Glutamatergic neuron (in vitro differentiated cells): ENCODE results near the gene PRX. TPM values are rescaled to one million over a fixed set of nuclear protein-coding genes. Genes with fewer than 3 reads are reported as not detected.

Experiments
- DNase-seq: peaks from one replicate; pipeline ENCODE4 v3.0.0; 2022
- H3K27ac Mint-ChIP-seq: one replicate; pipeline ENCODE4 v1.8.0; 2020; ENCODE audit warnings: mild to moderate bottlenecking, mixed read lengths, inconsistent platforms; ENCODE audit not compliant: unreplicated experiment
- H3K27me3 Mint-ChIP-seq: one replicate; pipeline ENCODE4 v1.8.0; 2020; ENCODE audit warnings: mild to moderate bottlenecking, moderate library complexity, mixed read lengths, inconsistent platforms; ENCODE audit not compliant: unreplicated experiment
- H3K36me3 Mint-ChIP-seq: one replicate; pipeline ENCODE4 v1.8.0; 2020; ENCODE audit warnings: mild to moderate bottlenecking, mixed read lengths, inconsistent platforms; ENCODE audit not compliant: unreplicated experiment
- H3K4me1 Mint-ChIP-seq: one replicate; pipeline ENCODE4 v1.8.0; 2020; ENCODE audit warnings: mild to moderate bottlenecking, low read depth, mixed read lengths, inconsistent platforms; ENCODE audit not compliant: unreplicated experiment
- H3K4me3 Mint-ChIP-seq: one replicate; pipeline ENCODE4 v1.8.0; 2020; ENCODE audit warnings: mild to moderate bottlenecking, mixed read lengths, inconsistent platforms; ENCODE audit not compliant: unreplicated experiment
- H3K9me3 Mint-ChIP-seq: one replicate; pipeline ENCODE4 v1.8.0; 2020; ENCODE audit warnings: mild to moderate bottlenecking, moderate library complexity, mixed read lengths, inconsistent platforms; ENCODE audit not compliant: unreplicated experiment
- CTCF ChIP-seq: fragments of 200-600 bp; sonication (generic); IDR thresholded peaks from one replicate; pipeline ENCODE4 v1.5.0; 2021; ENCODE audit not compliant: partially characterized antibody, unreplicated experiment
- microRNA-seq: library from miRNA; unstranded; fragments of <30 nt; microRNA quantifications from one replicate; pipeline ENCODE4, GENCODE V29; 2020; ENCODE audit not compliant: unreplicated experiment
- total RNA-seq: library from RNA; stranded (reverse); fragmentation: NEBNext Ultra II Directional; extraction: Animal tissue kit (Norgen Biotek cat#: 25700); gene quantifications from one replicate; pipeline ENCODE4 v1.2.1, GENCODE V29; 2021; ENCODE audit not compliant: unreplicated experiment

The PRX gene
- total RNA-seq, 1 donor from 2014 or later: 4.7 TPM

GRCh38 chr19:40348961-40349507 lies 64.1 kb downstream of the PRX start:
- Mint-ChIP-seq H3K27me3 (peaks cover 5% of the 10 kb centered on the region), H3K4me3 (peak overlapping the region; percentile 100), H3K27ac (peak overlapping the region; percentile 100), H3K36me3 (peaks cover 5% of the 10 kb centered on the region), H3K4me1 (peaks cover 6% of the 10 kb centered on the region), H3K9me3 (peaks cover 14% of the 10 kb centered on the region)
- no peak for DNase-seq
- TF ChIP-seq CTCF: no peak

GRCh38 chr19:40348125-40348913 lies 64.9 kb downstream of the PRX start, which contains the start of the genes C19orf47 and PLD3:
Gene C19orf47 (minus strand): TSS chr19:40348397. CDS start chr19:40341857, 6,540 bp downstream.
Gene PLD3 (plus strand): TSS chr19:40348695. CDS start chr19:40366484, 17,789 bp downstream.
- peaks cover 5% of the 10 kb centered on the region for H3K27me3 Mint-ChIP-seq
- DNase-seq: peak; percentile 99
- TF ChIP-seq CTCF: no peak
- H3K4me3 Mint-ChIP-seq: peak within 1 kb of the TSS; percentile 100
- H3K27ac Mint-ChIP-seq: peak within 1 kb of the TSS; percentile 100
- peaks cover 5% of the 10 kb centered on the region for H3K36me3 Mint-ChIP-seq
- H3K9me3 Mint-ChIP-seq: peaks cover 14% of the 10 kb centered on the region
- H3K4me1 Mint-ChIP-seq: peaks cover 6% of the 10 kb centered on the region

- DNase-seq: no peak
- Mint-ChIP-seq H3K9me3 (peaks cover 7% of the 10 kb centered on the region), H3K36me3 (peaks cover 5% of the 10 kb centered on the region), H3K4me3 (no peak overlapping the region), H3K27me3 (peaks cover 6% of the 10 kb centered on the region), H3K4me1 (peaks cover 10% of the 10 kb centered on the region), H3K27ac (no peak overlapping the region)
- no peak for TF ChIP-seq CTCF
Measured at GRCh38 chr19:40344422-40344821, 68.8 kb downstream of the PRX start.

Small RNA genes within 50 kb of the gene (microRNA-seq; reads per million reads assigned to microRNA genes)
- gene MIR6796: 31.7 reads per million, percentile 63 among the genes with 10 or more reads in this experiment

Other genes starting within 250 kb of the PRX start
- gene MAP3K10, start 222.0 kb downstream of the PRX start, total RNA-seq: 66.9 TPM
- 19.5 TPM for gene TTC9B, start 195.0 kb downstream of the PRX start, total RNA-seq
- gene CCNP, start 186.7 kb downstream of the PRX start, total RNA-seq: 2.3 TPM
- 197 TPM for gene AKT2, start 128.0 kb downstream of the PRX start, total RNA-seq
- 25.8 TPM for gene C19orf47, start 65.0 kb downstream of the PRX start, total RNA-seq
- 1,227 TPM for gene PLD3, start 64.7 kb downstream of the PRX start, total RNA-seq
- not detected for gene HIPK4, start 23.2 kb downstream of the PRX start, total RNA-seq
- gene SERTAD1, start 12.6 kb upstream of the PRX start, total RNA-seq: 3.6 TPM
- 30.1 TPM for gene SERTAD3, start 31.0 kb upstream of the PRX start, total RNA-seq
- gene BLVRB, start 52.4 kb upstream of the PRX start, total RNA-seq: 7.2 TPM
- gene SPTBN4, start 53.6 kb upstream of the PRX start, total RNA-seq: 161 TPM
- gene SHKBP1, start 163.5 kb upstream of the PRX start, total RNA-seq: 170 TPM
- gene LTBP4, start 188.0 kb upstream of the PRX start, total RNA-seq: 169 TPM